ENCODE results near the gene SHANK1. TPM values are rescaled to one million over a fixed set of nuclear protein-coding genes. Genes with fewer than 3 reads are reported as not detected.

SHANK1 gene
- total and polyA plus RNA-seq, 2 donors (not counting 3 experiments of a cell fraction or from before 2014, with no cell fraction given), result 0.66 to 1.9 TPM

GRCh38 chr19:50626795-50627194 lies 92.8 kb downstream of the SHANK1 start:
- Histone ChIP-seq H2AFZ (ENCODE audit: low read depth, low read length) (no peak overlapping the region), H3K9ac (replicated peaks; ENCODE audit: extremely low read depth, insufficient read depth, low read length) (no peak overlapping the region), H3K9me3 (replicated peaks; ENCODE audit: control insufficient read depth, insufficient read depth, low read length) (no peaks in the 10 kb centered on the region), H3K4me3 (replicated peaks in 1 of 3; ENCODE audit: insufficient read depth in 1 of 3, low read depth in 1 of 3, low read length in 3 of 3) (no peak overlapping the region), H3K9me1 (replicated peaks; ENCODE audit: control insufficient read depth, extremely low read depth, insufficient read depth, low read length) (no peaks in the 10 kb centered on the region), H3K4me2 (ENCODE audit: insufficient read depth, low read length) (no peak overlapping the region), H3K79me2 (ENCODE audit: control insufficient read depth, insufficient read depth, low read length) (no peaks in the 10 kb centered on the region), H3K27me3 (ENCODE audit: control insufficient read depth in 2 of 2, insufficient read depth in 2 of 2, low read length in 2 of 2) (no peaks in the 10 kb centered on the region), H4K20me1 (replicated peaks; ENCODE audit: control insufficient read depth, extremely low read depth, insufficient read depth, low read length) (no peaks in the 10 kb centered on the region), H3K36me3 (ENCODE audit: control insufficient read depth in 2 of 2, extremely low read depth in 1 of 2, insufficient read depth in 2 of 2, low read length in 2 of 2) (no peaks in the 10 kb centered on the region), H3K4me1 (ENCODE audit: control insufficient read depth, extremely low read depth, insufficient read depth, low read length) (no peaks in the 10 kb centered on the region), H3K27ac (ENCODE audit: insufficient read depth, low read depth, low read length) (no peak overlapping the region)
- BruUV-seq (replicated peaks), result no TSS peak
- dilution Hi-C loops (cut with MboI; ENCODE audit: extremely low pct_ligation_motif_present, low sequenced_read_pairs) (no loop called here), intact Hi-C loops (cut with micrococcal nuclease) (no loop called here)
- DNase-seq (ENCODE audit: low read depth, low spot score) (no peak), FAIRE-seq (no peak)
- CTCF ChIA-PET, result interaction anchor here (1.0 kb wide), 1 partner anchor 71 kb away, joined by 3 read pairs; no protein-coding TSS in a partner anchor
- POLR2A ChIA-PET, result no interaction called here
- no peak for TF ChIP-seq POLR2A (IDR thresholded peaks at IDR 0.05; ENCODE audit: low read depth, low read length)
- TF ChIP-seq POLR2AphosphoS5 (IDR thresholded peaks at IDR 0.05; ENCODE audit: insufficient read depth, low read depth, low read length), result no peak
- no peak for TF ChIP-seq EZH2 (IDR thresholded peaks at IDR 0.05; ENCODE audit: borderline replicate concordance, low read depth, low read length, severe bottlenecking)
- no peak for TF ChIP-seq MYC (IDR thresholded peaks at IDR 0.05; ENCODE audit: low read depth, low read length)
- TF ChIP-seq JUN (IDR thresholded peaks at IDR 0.05; ENCODE audit: borderline replicate concordance, insufficient read depth, insufficient read length, low read depth), result no peak
- TF ChIP-seq MAX (IDR thresholded peaks at IDR 0.05; ENCODE audit: insufficient read depth, insufficient read length), result no peak
- no peak for TF ChIP-seq GATA2 (IDR thresholded peaks at IDR 0.05; ENCODE audit: insufficient read depth, insufficient read length, low read depth, low read length)
- TF ChIP-seq, protein P1, sequence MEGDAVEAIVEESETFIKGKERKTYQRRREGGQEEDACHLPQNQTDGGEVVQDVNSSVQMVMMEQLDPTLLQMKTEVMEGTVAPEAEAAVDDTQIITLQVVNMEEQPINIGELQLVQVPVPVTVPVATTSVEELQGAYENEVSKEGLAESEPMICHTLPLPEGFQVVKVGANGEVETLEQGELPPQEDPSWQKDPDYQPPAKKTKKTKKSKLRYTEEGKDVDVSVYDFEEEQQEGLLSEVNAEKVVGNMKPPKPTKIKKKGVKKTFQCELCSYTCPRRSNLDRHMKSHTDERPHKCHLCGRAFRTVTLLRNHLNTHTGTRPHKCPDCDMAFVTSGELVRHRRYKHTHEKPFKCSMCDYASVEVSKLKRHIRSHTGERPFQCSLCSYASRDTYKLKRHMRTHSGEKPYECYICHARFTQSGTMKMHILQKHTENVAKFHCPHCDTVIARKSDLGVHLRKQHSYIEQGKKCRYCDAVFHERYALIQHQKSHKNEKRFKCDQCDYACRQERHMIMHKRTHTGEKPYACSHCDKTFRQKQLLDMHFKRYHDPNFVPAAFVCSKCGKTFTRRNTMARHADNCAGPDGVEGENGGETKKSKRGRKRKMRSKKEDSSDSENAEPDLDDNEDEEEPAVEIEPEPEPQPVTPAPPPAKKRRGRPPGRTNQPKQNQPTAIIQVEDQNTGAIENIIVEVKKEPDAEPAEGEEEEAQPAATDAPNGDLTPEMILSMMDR (IDR thresholded peaks at IDR 0.05; ENCODE audit: extremely low read depth in 1 of 2, insufficient read depth in 1 of 2, low read depth in 1 of 2, low read length in 2 of 2), result no peak

Measured in endothelial cell of umbilical vein (primary cell).